ENCODE results near the gene USP11.

USP11 gene

DNA sequence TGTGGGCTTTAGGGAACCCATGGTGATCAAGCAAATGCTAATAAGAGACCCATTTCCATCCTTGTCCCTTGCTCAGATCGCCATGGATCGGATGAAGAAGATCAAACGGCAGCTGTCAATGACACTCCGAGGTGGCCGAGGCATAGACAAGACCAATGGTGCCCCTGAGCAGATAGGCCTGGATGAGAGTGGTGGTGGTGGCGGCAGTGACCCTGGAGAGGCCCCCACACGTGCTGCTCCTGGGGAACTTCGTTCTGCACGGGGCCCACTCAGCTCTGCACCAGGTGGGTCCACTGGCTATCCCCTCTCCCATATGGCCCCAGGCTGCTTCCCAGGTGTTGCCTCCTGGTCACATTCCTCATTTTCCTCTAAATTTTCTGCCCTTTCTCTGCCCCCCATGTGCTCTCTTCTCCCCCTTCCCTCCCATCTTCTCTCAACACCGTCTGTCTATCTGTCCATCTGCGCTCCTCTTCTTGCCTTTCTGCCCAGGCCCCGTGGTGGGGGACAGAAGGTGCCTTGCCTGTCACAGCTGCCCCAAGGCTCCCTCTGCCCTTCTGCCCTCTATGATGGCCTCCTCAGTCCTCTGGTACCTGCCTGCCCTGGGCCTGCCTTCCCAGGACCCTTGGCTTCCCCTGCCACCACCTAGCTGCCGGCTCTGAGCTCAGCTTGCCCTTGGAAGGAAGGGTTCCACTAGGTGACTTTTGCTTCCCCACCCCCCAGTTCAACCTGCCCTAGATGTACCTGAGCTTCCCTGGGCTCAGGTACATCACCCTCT lies 9.1 kb upstream of the USP11 start:
- DNase-seq (ENCODE audit: insufficient read length, low spot score) (no peak), FAIRE-seq (no peak)

DNA sequence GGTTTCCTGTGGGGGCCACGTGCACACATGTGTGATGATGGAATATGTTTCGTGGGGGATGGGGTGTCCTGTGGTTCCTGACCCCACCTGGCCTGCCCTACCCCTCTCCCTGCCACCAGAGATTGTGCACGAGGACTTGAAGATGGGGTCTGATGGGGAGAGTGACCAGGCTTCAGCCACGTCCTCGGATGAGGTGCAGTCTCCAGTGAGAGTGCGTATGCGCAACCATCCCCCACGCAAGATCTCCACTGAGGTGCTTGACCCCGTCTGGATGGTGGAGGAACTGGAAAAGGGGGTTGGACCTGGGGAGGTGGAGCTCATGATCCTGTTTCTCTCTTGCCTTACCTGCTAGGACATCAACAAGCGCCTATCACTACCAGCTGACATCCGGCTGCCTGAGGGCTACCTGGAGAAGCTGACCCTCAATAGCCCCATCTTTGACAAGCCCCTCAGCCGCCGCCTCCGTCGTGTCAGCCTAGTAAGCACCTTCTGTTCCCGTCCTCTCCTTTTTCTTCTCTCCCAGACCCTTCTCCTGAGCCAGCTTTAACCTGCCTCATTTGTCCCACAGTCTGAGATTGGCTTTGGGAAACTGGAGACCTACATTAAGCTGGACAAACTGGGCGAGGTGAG lies 8.4 kb upstream of the USP11 start:
- no peak for DNase-seq (ENCODE audit: insufficient read length, low spot score)
- FAIRE-seq = no peak

DNA sequence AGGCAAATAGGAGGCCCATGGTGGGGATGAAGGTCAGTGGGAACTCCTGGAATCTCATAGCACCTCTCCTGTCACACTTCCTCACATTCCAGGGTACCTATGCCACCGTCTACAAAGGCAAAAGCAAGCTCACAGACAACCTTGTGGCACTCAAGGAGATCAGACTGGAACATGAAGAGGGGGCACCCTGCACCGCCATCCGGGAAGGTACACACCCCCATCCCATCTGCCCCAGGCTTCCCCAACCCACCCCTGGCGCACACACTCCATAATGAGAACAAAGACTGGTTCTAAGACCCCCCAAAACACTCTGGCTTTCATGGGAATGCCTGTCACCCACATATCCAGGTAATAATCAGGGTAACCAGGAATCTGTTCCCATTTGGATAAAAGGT lies 7.9 kb upstream of the USP11 start:
- FAIRE-seq (no peak), DNase-seq (ENCODE audit: insufficient read length, low spot score) (no peak)

DNA sequence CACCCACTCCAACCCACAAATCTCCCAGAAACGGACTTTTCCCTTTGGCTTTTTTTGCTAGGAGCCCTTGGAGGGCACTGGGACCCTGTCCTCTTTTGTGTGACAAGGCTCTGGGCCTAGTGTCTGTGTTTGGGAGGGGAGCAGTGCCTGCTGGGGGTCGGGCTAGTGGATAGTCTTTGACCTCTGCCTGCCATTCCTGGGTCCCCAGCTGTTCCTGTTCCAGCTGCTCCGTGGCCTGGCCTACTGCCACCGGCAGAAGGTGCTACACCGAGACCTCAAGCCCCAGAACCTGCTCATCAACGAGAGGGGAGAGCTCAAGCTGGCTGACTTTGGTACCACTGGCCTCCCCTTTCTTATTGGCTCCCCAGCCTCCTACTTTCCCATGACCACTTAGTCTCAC lies 6.7 kb upstream of the USP11 start:
- no peak for FAIRE-seq
- DNase-seq (ENCODE audit: insufficient read length, low spot score) = no peak

DNA sequence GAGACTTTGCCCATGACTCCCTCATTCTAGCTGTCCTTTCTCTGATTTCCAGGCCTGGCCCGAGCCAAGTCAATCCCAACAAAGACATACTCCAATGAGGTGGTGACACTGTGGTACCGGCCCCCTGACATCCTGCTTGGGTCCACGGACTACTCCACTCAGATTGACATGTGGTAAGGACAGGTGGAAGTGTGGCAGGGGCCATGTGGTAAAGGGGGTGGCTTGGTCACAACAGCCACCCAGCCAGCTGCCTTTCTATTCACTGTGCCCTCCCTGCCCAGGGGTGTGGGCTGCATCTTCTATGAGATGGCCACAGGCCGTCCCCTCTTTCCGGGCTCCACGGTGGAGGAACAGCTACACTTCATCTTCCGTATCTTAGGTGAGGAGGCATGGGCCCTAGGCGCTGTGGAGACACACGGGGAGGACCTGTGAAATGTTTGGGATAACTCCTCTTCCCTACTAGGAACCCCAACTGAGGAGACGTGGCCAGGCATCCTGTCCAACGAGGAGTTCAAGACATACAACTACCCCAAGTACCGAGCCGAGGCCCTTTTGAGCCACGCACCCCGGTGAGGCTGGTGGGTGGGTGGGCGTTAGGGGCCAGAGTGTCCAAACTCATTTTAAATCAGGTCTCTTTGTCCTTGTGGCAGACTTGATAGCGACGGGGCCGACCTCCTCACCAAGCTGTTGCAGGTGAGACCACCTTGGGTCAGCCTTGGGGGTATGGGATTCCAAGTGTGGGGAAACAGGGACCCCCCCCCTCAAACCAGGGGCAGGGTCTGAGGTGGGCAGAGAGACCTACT lies 6.1 kb upstream of the USP11 start:
- DNase-seq (ENCODE audit: insufficient read length, low spot score) (no peak), FAIRE-seq (no peak)

DNA sequence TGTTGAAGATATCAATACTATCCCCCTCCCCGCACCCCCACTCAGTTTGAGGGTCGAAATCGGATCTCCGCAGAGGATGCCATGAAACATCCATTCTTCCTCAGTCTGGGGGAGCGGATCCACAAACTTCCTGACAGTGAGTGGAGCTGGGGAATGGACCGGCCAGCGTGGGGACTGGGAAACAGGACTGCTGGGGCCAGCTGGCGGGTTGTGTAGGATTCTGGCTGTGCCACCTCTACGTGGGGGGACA lies 5.5 kb upstream of the USP11 start:
- no peak for FAIRE-seq
- no peak for DNase-seq (ENCODE audit: insufficient read length, low spot score)

DNA sequence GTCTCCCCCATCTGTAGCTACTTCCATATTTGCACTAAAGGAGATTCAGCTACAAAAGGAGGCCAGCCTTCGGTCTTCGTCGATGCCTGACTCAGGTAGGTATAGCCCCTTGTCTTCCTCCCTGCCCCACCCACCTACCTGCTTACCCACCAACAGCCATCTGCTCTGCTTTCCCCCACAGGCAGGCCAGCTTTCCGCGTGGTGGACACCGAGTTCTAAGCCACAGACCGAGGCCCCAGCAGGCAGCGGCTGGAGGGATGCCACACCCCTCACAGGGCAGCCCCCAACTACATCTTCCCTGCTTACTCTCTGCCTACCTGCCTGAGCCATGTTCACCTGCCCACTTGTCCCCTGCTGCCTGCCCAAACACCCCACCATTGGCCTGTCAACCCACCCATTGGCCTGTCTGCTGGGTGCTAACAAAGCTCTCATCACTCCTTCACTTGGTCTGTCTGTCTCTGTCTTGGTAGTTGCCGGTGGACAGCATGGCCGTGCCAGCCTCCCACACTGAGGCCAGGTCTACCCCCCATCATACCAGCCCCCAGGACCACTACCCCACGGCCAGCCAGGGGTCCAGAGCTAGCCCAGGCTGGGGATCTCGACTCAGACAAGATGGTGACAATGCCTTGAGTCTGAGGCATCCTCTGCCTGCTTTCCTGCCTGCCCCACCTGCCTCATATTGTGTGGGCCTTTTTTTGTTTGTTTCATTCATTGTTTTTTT lies 4.1 kb upstream of the USP11 start:
- no peak for FAIRE-seq
- no peak for DNase-seq (ENCODE audit: insufficient read length, low spot score)

DNA sequence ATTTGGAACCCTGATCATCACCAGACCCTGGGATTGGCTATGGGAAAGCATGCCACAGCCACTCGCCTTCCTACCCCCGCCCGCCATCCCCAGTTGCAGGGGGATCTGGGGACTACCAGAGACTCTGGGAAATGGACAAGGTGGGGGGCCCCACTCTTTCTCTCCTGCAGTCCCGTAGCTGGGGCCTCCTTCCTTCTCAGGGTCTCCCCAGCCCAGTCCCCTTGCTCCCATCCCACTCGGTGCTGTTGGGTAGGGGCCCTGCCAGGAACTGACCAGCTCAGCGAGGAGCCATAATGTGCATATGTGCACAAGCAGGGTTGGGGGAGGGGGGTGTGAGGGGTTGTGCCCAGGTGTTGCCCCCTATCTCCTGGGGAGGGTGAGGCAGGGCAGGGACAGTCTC lies 3.4 kb upstream of the USP11 start:
- FAIRE-seq (no peak), DNase-seq (ENCODE audit: insufficient read length, low spot score) (no peak)

DNA sequence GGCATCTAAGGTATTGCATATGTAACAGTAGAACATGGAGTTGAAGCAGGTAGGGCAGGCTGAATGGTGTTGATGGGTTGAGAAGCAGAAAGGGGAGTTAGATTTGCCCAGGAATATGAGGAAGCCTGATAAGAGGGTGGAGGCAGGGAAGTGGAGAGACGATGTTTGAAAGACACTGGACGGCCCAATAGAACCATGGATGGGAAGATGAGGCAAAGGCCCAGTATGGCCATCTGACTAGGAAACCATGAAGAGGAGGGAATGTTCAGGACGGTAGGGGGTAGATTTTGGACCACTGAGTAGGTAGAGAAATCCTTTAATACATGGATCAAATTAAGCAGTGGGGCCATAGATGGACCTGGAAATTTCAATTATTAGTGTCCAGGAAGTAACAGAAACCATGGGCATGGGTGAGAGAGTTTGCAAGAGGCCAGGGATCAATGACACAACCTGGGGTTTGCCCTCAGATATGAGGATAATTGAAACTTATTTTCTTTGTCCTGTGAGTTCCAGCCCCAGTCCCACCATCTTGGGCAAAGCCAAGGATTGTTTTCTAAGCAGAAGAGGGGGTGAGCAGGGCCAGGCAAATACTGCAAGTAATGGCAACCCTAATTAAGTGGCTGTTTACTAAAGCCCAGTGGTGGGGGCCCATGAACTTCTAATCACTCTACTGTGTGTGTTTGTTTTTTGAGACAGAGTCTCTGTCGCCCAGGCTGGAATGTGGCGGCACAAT lies 2.5 kb upstream of the USP11 start:
- DNase-seq (ENCODE audit: insufficient read length, low spot score) (no peak), FAIRE-seq (no peak)

DNA sequence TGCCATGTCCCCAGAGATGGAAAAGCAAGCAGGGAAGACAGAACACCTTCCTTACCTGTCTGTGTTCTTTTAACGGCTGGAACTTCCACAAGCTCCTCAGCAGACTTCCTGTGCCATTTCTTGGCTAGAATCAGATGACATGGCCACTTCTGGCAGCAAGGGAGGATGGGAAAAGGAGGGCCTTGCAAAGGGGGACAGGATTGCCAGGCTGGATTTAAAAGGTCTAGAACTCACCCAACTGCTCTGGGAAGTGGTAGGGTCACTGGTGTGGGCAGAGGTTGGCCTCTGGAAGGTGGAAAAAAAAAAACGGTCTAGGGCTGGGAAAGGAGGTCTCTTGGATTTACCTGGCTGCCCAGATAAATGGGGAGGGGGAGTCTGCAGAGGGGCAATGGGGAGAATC lies 1.6 kb upstream of the USP11 start:
- no peak for FAIRE-seq

DNA sequence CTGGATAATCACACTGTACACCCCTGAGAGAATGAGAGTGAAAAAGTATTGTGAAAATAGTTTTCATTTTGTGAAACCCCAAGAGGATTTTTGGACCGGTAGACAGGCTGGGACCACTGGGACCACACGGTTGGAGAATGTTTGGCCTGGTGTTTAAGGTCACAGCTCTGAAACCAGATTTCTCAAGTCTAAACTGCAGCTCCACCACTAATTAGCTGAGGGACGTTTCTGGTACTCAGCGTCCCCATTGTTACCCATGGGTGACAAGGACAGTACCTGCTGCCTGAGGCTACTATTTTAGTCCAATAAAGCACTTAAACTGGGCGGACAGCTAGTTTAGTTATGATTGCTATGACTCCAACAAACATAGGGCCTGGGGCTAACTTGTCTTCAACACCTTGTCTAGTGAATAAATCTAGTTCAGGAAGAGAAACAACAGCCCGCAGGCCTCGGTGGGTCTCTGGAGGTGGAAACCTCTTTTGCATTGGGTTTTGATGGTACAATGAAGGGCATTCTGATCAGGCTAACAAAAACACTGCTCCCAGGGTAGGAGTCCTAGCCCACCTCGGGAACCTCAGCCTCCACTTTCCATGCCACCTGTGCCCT lies 509 bp upstream of the USP11 start:
- FAIRE-seq = no peak
- DNase-seq (ENCODE audit: insufficient read length, low spot score) = no peak

More for the DNA sequence above, 1.6 kb upstream of the USP11 start:
- no peak for DNase-seq (ENCODE audit: insufficient read length, low spot score)

DNA sequence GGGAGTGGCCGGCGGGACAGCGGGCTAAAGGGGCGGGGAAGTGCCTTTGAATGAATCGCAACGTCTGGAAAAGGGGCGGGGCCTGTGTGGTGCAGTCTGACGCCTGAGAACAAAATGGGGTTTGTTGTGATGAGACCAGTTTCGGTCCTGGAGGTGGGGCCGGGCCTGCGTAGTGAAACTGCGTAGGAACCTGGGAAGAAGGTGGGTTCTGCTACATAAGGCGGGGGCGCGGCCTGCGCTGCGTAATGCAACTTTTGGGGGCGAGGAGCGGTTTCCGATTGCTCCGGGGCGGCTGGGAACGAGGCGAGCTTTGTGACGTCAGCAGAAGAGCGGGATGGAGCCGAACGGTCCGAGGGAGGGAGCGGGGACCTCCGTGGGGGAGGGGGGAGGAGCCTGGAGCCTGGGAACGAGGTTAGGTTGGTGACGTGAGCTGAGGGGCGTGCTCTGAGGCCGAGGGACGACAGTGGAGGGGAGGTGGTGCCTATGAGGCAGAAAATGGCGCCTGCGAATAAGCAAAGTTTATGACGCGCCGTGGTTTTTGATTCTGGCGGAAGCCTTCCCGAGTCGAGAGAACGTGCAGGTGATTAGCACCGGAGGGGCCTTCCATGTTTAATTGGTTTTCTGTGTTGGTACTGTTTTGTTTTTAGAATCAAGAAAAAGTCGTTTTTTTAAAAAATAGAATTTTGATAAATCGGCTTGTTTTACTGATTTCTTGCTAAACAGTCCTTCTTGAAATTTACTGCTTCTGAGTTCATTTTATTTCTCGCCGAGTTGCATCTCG lies 714 bp downstream of the USP11 start:
- DNase-seq (ENCODE audit: insufficient read length, low spot score) (peak; percentile 68), FAIRE-seq (peak; percentile 49)

DNA sequence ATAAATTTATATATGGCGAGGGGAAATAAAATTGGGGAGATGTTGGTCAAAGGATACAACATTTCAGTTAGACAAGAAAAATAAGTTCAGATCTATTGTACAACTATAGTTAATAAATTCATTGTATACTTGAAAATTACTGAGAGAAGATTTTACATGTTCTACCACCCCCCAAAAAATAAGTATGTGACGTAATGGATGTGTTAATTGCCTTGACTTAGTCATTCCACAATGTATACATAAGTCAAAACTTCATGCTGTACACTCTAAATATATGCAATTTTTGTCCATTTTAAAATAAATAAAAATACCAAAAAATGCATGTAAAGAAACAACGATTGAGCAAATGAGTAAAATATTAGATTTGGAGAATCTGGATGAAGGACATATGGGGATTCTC lies 1.8 kb downstream of the USP11 start:
- no peak for FAIRE-seq

DNA sequence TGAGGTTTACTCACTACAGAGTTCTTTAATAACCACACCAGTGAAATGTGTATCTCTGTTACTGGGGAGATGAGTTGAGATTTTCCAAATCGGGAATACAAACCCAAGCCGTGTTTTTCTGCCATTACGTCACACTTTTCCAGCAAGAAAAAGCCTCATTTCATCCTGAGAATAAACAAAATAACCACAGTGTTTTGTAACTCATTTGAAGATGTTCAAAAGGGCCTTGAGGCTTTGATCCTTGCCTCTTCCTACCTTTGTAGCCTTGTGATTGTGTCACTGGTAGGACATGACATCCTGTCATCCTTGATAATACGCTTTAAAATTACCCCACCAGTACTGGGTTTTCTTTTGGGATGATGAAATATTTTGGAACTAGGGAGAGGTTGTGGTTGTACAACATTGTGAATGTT lies 2.9 kb downstream of the USP11 start:
- DNase-seq (ENCODE audit: insufficient read length, low spot score) (no peak), FAIRE-seq (no peak)

More for the DNA sequence above, 1.8 kb downstream of the USP11 start:
- DNase-seq (ENCODE audit: insufficient read length, low spot score) = no peak

DNA sequence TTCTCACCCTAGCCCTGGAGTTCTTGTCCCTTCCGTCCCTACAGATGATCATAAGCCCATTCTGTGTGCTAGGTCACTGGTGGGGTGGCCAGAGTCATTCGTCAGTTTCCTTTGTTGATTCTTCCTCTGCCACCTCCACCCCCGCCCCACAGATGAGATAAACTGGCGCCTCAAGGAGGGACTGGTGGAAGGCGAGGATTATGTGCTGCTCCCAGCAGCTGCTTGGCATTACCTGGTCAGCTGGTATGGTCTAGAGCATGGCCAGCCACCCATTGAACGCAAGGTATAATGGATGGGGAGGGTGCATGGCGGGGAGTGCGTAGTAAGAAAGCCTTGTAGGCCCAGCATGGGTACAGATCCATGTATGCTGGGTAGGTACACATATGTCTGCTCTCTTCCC lies 6.4 kb downstream of the USP11 start:
- FAIRE-seq (no peak), DNase-seq (ENCODE audit: insufficient read length, low spot score) (no peak)

DNA sequence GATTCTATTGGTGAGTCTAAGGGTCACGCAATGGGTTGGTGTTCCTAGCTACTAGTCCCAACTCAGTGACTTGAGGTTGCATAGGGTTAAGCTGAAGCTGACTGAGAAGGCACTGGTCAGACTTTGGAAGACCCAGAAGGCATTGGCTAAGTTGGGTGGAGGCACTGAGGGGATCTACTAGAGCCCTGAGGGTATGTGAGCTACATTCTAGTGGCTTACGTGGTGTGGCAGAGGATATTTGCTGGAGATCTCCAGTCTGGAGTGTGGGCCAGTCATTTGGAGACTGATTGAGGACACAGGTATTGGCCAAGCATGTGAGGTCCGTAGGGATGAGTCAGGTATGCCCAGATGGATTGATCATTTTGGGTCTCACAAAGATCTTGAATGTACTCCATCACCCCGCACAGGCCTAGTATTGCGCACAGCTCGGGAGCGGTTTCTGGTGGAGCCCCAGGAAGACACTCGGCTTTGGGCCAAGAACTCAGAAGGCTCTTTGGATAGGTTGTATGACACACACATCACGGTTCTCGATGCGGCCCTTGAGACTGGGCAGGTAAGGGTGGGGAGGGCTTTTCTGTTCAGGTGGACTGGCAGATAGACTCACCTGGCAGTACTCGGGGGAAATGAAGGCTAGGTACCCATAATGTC lies 7.2 kb downstream of the USP11 start:
- DNase-seq (ENCODE audit: insufficient read length, low spot score) = no peak
- FAIRE-seq = no peak

DNA sequence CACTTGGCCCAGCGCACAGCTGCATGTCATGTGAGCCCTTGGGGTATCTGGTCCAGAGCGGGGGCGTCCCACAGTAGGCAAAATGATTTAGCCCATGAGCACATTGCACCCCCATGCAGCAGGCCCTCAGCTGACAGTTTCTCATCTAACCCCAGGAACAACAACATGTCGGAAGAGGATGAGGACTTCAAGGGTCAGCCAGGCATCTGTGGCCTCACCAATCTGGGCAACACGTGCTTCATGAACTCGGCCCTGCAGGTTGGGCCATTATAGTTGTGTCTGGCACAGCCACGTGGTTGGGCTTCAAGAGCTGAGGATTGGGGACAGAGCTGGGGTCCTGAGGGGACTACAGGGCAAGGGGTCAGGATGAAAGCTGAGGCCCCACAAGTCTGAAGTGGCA lies 7.8 kb downstream of the USP11 start:
- FAIRE-seq = no peak

DNA sequence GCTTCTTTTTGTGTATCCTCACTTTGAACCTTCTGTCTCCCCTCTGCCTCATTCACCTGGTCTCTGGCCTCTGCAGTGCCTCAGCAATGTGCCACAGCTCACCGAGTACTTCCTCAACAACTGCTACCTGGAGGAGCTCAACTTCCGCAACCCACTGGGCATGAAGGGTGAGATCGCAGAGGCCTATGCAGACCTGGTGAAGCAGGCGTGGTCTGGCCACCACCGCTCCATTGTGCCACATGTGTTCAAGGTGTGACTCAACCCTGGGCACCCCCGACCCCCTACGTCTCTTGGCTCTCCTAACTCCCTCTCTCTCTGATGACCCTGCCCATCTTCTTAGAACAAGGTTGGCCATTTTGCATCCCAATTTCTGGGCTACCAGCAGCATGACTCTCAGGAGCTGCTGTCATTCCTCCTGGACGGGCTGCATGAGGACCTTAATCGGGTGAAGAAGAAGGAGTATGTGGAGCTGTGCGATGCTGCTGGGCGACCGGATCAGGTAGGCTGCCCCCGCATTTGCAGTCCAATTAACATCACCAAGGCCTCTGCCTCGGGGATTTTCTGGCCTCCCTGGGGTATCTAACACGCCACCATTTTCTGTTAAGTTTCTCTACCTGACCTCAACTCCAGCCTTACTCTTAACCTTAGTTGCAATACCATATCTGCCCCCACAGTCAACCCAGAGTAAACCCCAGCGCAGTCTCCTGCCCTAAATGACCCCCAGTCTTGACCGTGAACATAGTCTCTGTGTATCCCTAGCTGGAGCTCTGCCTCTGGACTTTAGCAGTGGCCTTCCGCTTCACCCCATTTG lies 8.6 kb downstream of the USP11 start:
- DNase-seq (ENCODE audit: insufficient read length, low spot score) = no peak
- no peak for FAIRE-seq

More for the DNA sequence above, 7.8 kb downstream of the USP11 start:
- DNase-seq (ENCODE audit: insufficient read length, low spot score) = no peak

Data from HTR-8/SVneo (cell line).